Hepatocyte (in vitro differentiated cells): ENCODE results near the gene ST3GAL4.

Experiments used
- CTCF ChIP-seq: fragments of 200-600 bp; sonication (generic); IDR thresholded peaks from 2 replicates; pipeline ENCODE4 v1.5.1; 2016; ENCODE audit warnings: antibody characterized with exemption, mild to moderate bottlenecking; ENCODE audit not compliant: poor library complexity
- EZH2 ChIP-seq: fragments of 200-600 bp; sonication (generic); IDR thresholded peaks from 2 replicates; pipeline ENCODE4 v1.6.1; 2016; ENCODE audit warnings: antibody characterized with exemption, mild to moderate bottlenecking, borderline replicate concordance
- EZH2phosphoT487 ChIP-seq: fragments of 200-600 bp; sonication (generic); IDR thresholded peaks from one replicate; pipeline ENCODE4 v1.6.1; 2018; ENCODE audit warnings: antibody characterized with exemption, mild to moderate bottlenecking, low read depth, moderate library complexity; ENCODE audit not compliant: unreplicated experiment, severe bottlenecking

GRCh38 chr11:126348806-126349582 is 6.5 kb upstream of the ST3GAL4 start:
- TF ChIP-seq CTCF (no peak), EZH2 (no peak), EZH2phosphoT487 (no peak)
